ENCODE measurements around the gene LRMDA. TPM values are rescaled to one million over a fixed set of nuclear protein-coding genes. Genes with fewer than 3 reads are reported as not detected.

The LRMDA gene
- total RNA-seq, 2 experiments from 2014 or later: not detected

GRCh38 chr10:76329891-76330575 lies 898.6 kb downstream of the LRMDA start:
- Histone ChIP-seq H3K36me3 (ENCODE audit: insufficient read depth, low read length) (no peaks in the 10 kb centered on the region), H3K4me3 (ENCODE audit: low read length) (no peak overlapping the region), H3K9me3 (ENCODE audit: control insufficient read depth in 1 of 2, insufficient read depth in 1 of 2, low read length in 2 of 2) (no peaks in the 10 kb centered on the region), H3K27me3 (ENCODE audit: control insufficient read depth in 1 of 2, insufficient read depth in 2 of 2, low read length in 2 of 2) (no peaks in the 10 kb centered on the region), H3K4me1 (ENCODE audit: insufficient read depth, low read length) (no peaks in the 10 kb centered on the region), H3K27ac (ENCODE audit: low read depth in 1 of 2, low read length in 2 of 2) (no peak overlapping the region)
- intact Hi-C loops (cut with DNase I, micrococcal nuclease): no loop called here
- ChIA-PET POLR2A (no interaction called here), CTCF (no interaction called here)
- TF ChIP-seq, protein P1, sequence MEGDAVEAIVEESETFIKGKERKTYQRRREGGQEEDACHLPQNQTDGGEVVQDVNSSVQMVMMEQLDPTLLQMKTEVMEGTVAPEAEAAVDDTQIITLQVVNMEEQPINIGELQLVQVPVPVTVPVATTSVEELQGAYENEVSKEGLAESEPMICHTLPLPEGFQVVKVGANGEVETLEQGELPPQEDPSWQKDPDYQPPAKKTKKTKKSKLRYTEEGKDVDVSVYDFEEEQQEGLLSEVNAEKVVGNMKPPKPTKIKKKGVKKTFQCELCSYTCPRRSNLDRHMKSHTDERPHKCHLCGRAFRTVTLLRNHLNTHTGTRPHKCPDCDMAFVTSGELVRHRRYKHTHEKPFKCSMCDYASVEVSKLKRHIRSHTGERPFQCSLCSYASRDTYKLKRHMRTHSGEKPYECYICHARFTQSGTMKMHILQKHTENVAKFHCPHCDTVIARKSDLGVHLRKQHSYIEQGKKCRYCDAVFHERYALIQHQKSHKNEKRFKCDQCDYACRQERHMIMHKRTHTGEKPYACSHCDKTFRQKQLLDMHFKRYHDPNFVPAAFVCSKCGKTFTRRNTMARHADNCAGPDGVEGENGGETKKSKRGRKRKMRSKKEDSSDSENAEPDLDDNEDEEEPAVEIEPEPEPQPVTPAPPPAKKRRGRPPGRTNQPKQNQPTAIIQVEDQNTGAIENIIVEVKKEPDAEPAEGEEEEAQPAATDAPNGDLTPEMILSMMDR (IDR thresholded peaks at IDR 0.05): no peak
- no peaks in the 10 kb centered on the region for H3K27me3 Mint-ChIP-seq
- DNase-seq (no peak), ATAC-seq (ENCODE audit: poor library complexity) (no peak)
- H3K27ac Mint-ChIP-seq: no peak overlapping the region
- H3K9me3 Mint-ChIP-seq: no peaks in the 10 kb centered on the region
- H3K36me3 Mint-ChIP-seq (ENCODE audit: low read depth): no peaks in the 10 kb centered on the region
- no peak overlapping the region for H3K4me3 Mint-ChIP-seq
- no peaks in the 10 kb centered on the region for H3K4me1 Mint-ChIP-seq (ENCODE audit: low read depth)

- Mint-ChIP-seq H3K36me3 (ENCODE audit: low read depth) (no peaks in the 10 kb centered on the region), H3K27ac (no peak overlapping the region), H3K27me3 (no peaks in the 10 kb centered on the region), H3K9me3 (no peaks in the 10 kb centered on the region), H3K4me3 (no peak overlapping the region), H3K4me1 (ENCODE audit: low read depth) (no peaks in the 10 kb centered on the region)
- ChIA-PET POLR2A (no interaction called here), CTCF (no interaction called here)
- Histone ChIP-seq H3K4me1 (ENCODE audit: insufficient read depth, low read length) (no peaks in the 10 kb centered on the region), H3K27ac (ENCODE audit: low read depth in 1 of 2, low read length in 2 of 2) (no peak overlapping the region), H3K4me3 (ENCODE audit: low read length) (no peak overlapping the region), H3K27me3 (ENCODE audit: control insufficient read depth in 1 of 2, insufficient read depth in 2 of 2, low read length in 2 of 2) (no peaks in the 10 kb centered on the region), H3K36me3 (ENCODE audit: insufficient read depth, low read length) (no peaks in the 10 kb centered on the region), H3K9me3 (ENCODE audit: control insufficient read depth in 1 of 2, insufficient read depth in 1 of 2, low read length in 2 of 2) (no peaks in the 10 kb centered on the region)
- ATAC-seq (ENCODE audit: poor library complexity) (no peak), DNase-seq (no peak)
- TF ChIP-seq, protein P1 (IDR thresholded peaks at IDR 0.05): no peak
- intact Hi-C loops (cut with DNase I, micrococcal nuclease): no loop called here
Measured at GRCh38 chr10:76331742-76332141, 900.3 kb downstream of the LRMDA start.

- Histone ChIP-seq H3K9me3 (ENCODE audit: control insufficient read depth in 1 of 2, insufficient read depth in 1 of 2, low read length in 2 of 2) (no peaks in the 10 kb centered on the region), H3K4me1 (ENCODE audit: insufficient read depth, low read length) (no peaks in the 10 kb centered on the region), H3K27ac (ENCODE audit: low read depth in 1 of 2, low read length in 2 of 2) (no peak overlapping the region), H3K36me3 (ENCODE audit: insufficient read depth, low read length) (no peaks in the 10 kb centered on the region), H3K4me3 (ENCODE audit: low read length) (no peak overlapping the region), H3K27me3 (ENCODE audit: control insufficient read depth in 1 of 2, insufficient read depth in 2 of 2, low read length in 2 of 2) (no peaks in the 10 kb centered on the region)
- H3K4me1 Mint-ChIP-seq (ENCODE audit: low read depth): no peaks in the 10 kb centered on the region
- no peaks in the 10 kb centered on the region for H3K9me3 Mint-ChIP-seq
- POLR2A ChIA-PET: no interaction called here
- H3K4me3 Mint-ChIP-seq: no peak overlapping the region
- DNase-seq (no peak), ATAC-seq (ENCODE audit: poor library complexity) (no peak)
- CTCF ChIA-PET: no interaction called here
- H3K27ac Mint-ChIP-seq: no peak overlapping the region
- TF ChIP-seq, protein P1 (IDR thresholded peaks at IDR 0.05): no peak
- no peaks in the 10 kb centered on the region for H3K36me3 Mint-ChIP-seq (ENCODE audit: low read depth)
- intact Hi-C loops (cut with DNase I, micrococcal nuclease): no loop called here
- H3K27me3 Mint-ChIP-seq: no peaks in the 10 kb centered on the region
Measured at GRCh38 chr10:76333326-76333725, 901.9 kb downstream of the LRMDA start.
